HG02943 (cell line): ENCODE measurements around the gene PHOX2A.

Experiments
- ATAC-seq: cut with Tn5 transposase; IDR thresholded peaks from one replicate; pipeline ENCODE4 v1.9.1; 2021; ENCODE audit warnings: mild to moderate bottlenecking, low read depth, moderate library complexity; ENCODE audit not compliant: unreplicated experiment

The PHOX2A gene

GRCh38 chr11:72235351-72236057, 8.5 kb downstream of the PHOX2A start:
- no peak for ATAC-seq

- ATAC-seq, result no peak
Observed at GRCh38 chr11:72234920-72235319, 9.1 kb downstream of the PHOX2A start.

GRCh38 chr11:72234514-72234830, 9.5 kb downstream of the PHOX2A start:
- ATAC-seq, result no peak

- ATAC-seq, result no peak
Observed at GRCh38 chr11:72233773-72234513, 10.0 kb downstream of the PHOX2A start.

GRCh38 chr11:72233056-72233772, 10.8 kb downstream of the PHOX2A start:
- ATAC-seq, result no peak

- ATAC-seq, result no peak
Observed at GRCh38 chr11:72232260-72233055, 11.5 kb downstream of the PHOX2A start.

- no peak for ATAC-seq
Observed at GRCh38 chr11:72231396-72232259, 12.3 kb downstream of the PHOX2A start.

- ATAC-seq, result no peak
Observed at GRCh38 chr11:72230764-72231365, 13.1 kb downstream of the PHOX2A start.

- ATAC-seq, result no peak
Observed at GRCh38 chr11:72229925-72230763, 13.8 kb downstream of the PHOX2A start.

GRCh38 chr11:72229336-72229924, 14.5 kb downstream of the PHOX2A start:
- ATAC-seq, result no peak

GRCh38 chr11:72228844-72229231, 15.1 kb downstream of the PHOX2A start:
- ATAC-seq, result no peak

GRCh38 chr11:72228229-72228843, 15.6 kb downstream of the PHOX2A start:
- ATAC-seq, result no peak

GRCh38 chr11:72227316-72228228, 16.4 kb downstream of the PHOX2A start:
- no peak for ATAC-seq

- ATAC-seq, result no peak
Observed at GRCh38 chr11:72226701-72227100, 17.3 kb downstream of the PHOX2A start.

GRCh38 chr11:72225411-72225951, 18.5 kb downstream of the PHOX2A start:
- ATAC-seq, result no peak

GRCh38 chr11:72224564-72225410, 19.2 kb downstream of the PHOX2A start, which contains the start of gene INPPL1:
INPPL1 (plus strand) TSS chr11:72224767; CDS start chr11:72224985, 218 bp downstream.
- no peak for ATAC-seq
